RCC 7860 (cell line): Measurements from ENCODE around the gene GABRG1.

Experiments used
- DNase-seq: peaks from one replicate; pipeline ENCODE4 v3.0.0-alpha.2; 2015; ENCODE audit warnings: low spot score
- FAIRE-seq: peaks from 2 replicates; lab custom pipeline; 2012; peaks lifted over from hg19 to GRCh38; lab: Jason Lieb, UNC

GABRG1 gene

GRCh38 chr4:46123913-46124755 lies at the start of gene GABRG1:
TSS of gene GABRG1 (minus strand) at chr4:46124054. CDS start at chr4:46123913, 141 bp downstream.
- no peak for FAIRE-seq

GRCh38 chr4:46146993-46147392 lies 23.1 kb upstream of the GABRG1 start:
- no peak for DNase-seq

More at GRCh38 chr4:46123913-46124755, at the start of gene GABRG1:
- no peak for DNase-seq

GRCh38 chr4:46131498-46132057 lies 7.7 kb upstream of the GABRG1 start:
- FAIRE-seq (no peak), DNase-seq (no peak)

More at GRCh38 chr4:46146993-46147392, 23.1 kb upstream of the GABRG1 start:
- FAIRE-seq: no peak

- FAIRE-seq (no peak), DNase-seq (no peak)
Observed at GRCh38 chr4:46124773-46125413, 1.0 kb upstream of the GABRG1 start.

- DNase-seq: no peak
- no peak for FAIRE-seq
Observed at GRCh38 chr4:46081674-46082073, 42.2 kb downstream of the GABRG1 start.

- DNase-seq (no peak), FAIRE-seq (no peak)
Observed at GRCh38 chr4:46081248-46081647, 42.6 kb downstream of the GABRG1 start.

GRCh38 chr4:46073778-46074177 lies 50.1 kb downstream of the GABRG1 start:
- DNase-seq: no peak
- no peak for FAIRE-seq

- no peak for FAIRE-seq
- DNase-seq: no peak
Observed at GRCh38 chr4:46051392-46051791, 72.5 kb downstream of the GABRG1 start.

GRCh38 chr4:46032056-46032455 lies 91.8 kb downstream of the GABRG1 start:
- DNase-seq (no peak), FAIRE-seq (no peak)

GRCh38 chr4:46016306-46016705 lies 107.5 kb downstream of the GABRG1 start:
- DNase-seq: no peak
- FAIRE-seq: no peak

GRCh38 chr4:45992728-45993127 lies 131.1 kb downstream of the GABRG1 start:
- DNase-seq (no peak), FAIRE-seq (no peak)

- DNase-seq (no peak), FAIRE-seq (no peak)
Observed at GRCh38 chr4:45989775-45990174, 134.1 kb downstream of the GABRG1 start.

GRCh38 chr4:45987858-45988257 lies 136.0 kb downstream of the GABRG1 start:
- DNase-seq (no peak), FAIRE-seq (no peak)
